Natural killer cell (primary cell): ENCODE results near the gene MMP2. TPM values are rescaled to one million over a fixed set of nuclear protein-coding genes. Genes with fewer than 3 reads are reported as not detected.

Experiments
- ATAC-seq, 3 donors: fragments of 150-1000 bp in 2 of 3; fragments of 200-7000 bp in 1 of 3; cut with Tn5 transposase; 1 replicate in 1 of 3; 2 replicates in 2 of 3; pipeline ENCODE4 v1.10.0; 2021; ENCODE audit warnings: mild to moderate bottlenecking in 2 of 3, moderate library complexity in 2 of 3
- DNase-seq, 2 donors: peaks; one replicate each; pipeline versions ENCODE4 v3.0.0 to v3.0.0-alpha.2; 2013 to 2021; ENCODE audit warnings: mixed read lengths in 1 of 2
- H3K27ac ChIP-seq: one replicate; pipeline ENCODE4 v1.5.1; 2013; ENCODE audit warnings: mild to moderate bottlenecking, low read length
- H3K27me3 ChIP-seq: one replicate; pipeline ENCODE4 v1.6.1; 2013; ENCODE audit warnings: low read length; ENCODE audit not compliant: control insufficient read depth, insufficient read depth
- H3K36me3 ChIP-seq: one replicate; pipeline ENCODE4 v1.6.1; 2013; ENCODE audit warnings: low read length; ENCODE audit not compliant: control insufficient read depth, insufficient read depth
- H3K4me1 ChIP-seq: one replicate; pipeline ENCODE4 v1.6.1; 2013; ENCODE audit warnings: low read length; ENCODE audit not compliant: control insufficient read depth, insufficient read depth
- H3K4me3 ChIP-seq: one replicate; pipeline ENCODE4 v1.5.1; 2013; ENCODE audit warnings: low read length
- H3K9me3 ChIP-seq: one replicate; pipeline ENCODE4 v1.6.1; 2013; ENCODE audit warnings: low read length; ENCODE audit not compliant: control insufficient read depth, insufficient read depth
- H3K27ac Mint-ChIP-seq, 2 donors: one replicate each; pipeline ENCODE4 v1.8.0; 2022; ENCODE audit warnings: mild to moderate bottlenecking in 2 of 2, mixed read lengths in 2 of 2, moderate library complexity in 1 of 2
- H3K27me3 Mint-ChIP-seq, 2 donors: one replicate each; pipeline ENCODE4 v1.8.0; 2022; ENCODE audit warnings: low read depth in 2 of 2, mixed read lengths in 2 of 2
- H3K36me3 Mint-ChIP-seq: one replicate; pipeline ENCODE4 v1.8.0; 2022; ENCODE audit warnings: mixed read lengths
- H3K4me1 Mint-ChIP-seq, 2 donors: one replicate each; pipeline ENCODE4 v1.8.0; 2022; ENCODE audit warnings: mixed read lengths in 2 of 2
- H3K4me3 Mint-ChIP-seq: one replicate; pipeline ENCODE4 v1.8.0; 2022; ENCODE audit warnings: mild to moderate bottlenecking, moderate library complexity, mixed read lengths
- H3K9me3 Mint-ChIP-seq, 2 donors: one replicate each; pipeline ENCODE4 v1.8.0; 2022; ENCODE audit warnings: mixed read lengths in 2 of 2
- CTCF ChIP-seq: fragments of 200-600 bp; IDR thresholded peaks from one replicate; pipeline ENCODE4 v1.8.0; 2022; ENCODE audit warnings: antibody characterized with exemption
- WGBS: methylation state at CpG from one replicate; pipeline ENCODE4 v1.1.7; 2013; ENCODE audit warnings: missing lambda C conversion rate; ENCODE audit not compliant: insufficient coverage; 5-methylcytosine and 5-hydroxymethylcytosine counted together
- intact Hi-C: fragments of 100-400 bp; cut with micrococcal nuclease; formaldehyde crosslinking; loops from one replicate; pipeline ENCODE4 v1.14.2; 2022
- total RNA-seq, 4 donors: library from RNA; stranded (reverse); fragments of 120-200 nt in 1 of 4; gene quantifications; one replicate each; pipeline versions ENCODE4 v1.2.3 to v1.2.4, GENCODE V29; 2013 to 2022

The MMP2 gene
- total RNA-seq = not detected
- total RNA-seq (2013) = not detected

GRCh38 chr16:55478827-55479429 lies at the start of gene MMP2:
MMP2 (plus strand) TSS chr16:55479198; CDS start chr16:55479480, 282 bp downstream.
- DNase-seq = no peak
- intact Hi-C loops = no loop called here
- Histone ChIP-seq H3K27me3 (no peaks in the 10 kb centered on the region), H3K27ac (no peak within 1 kb of the TSS), H3K4me1 (no peaks in the 10 kb centered on the region), H3K36me3 (no peaks in the 10 kb centered on the region), H3K4me3 (no peak within 1 kb of the TSS), H3K9me3 (no peaks in the 10 kb centered on the region)
- no peak for TF ChIP-seq CTCF
- WGBS = 2% methylated on average over 46 of the region's 46 CpGs
- Mint-ChIP-seq H3K36me3 (no peaks in the 10 kb centered on the region), H3K4me1 (peaks cover 0 to 5% of the 10 kb centered on the region in 2 donors), H3K4me3 (no peak within 1 kb of the TSS), H3K9me3 (no peaks in the 10 kb centered on the region), H3K27me3 (peaks cover 28 to 36% of the 10 kb centered on the region in 2 donors), H3K27ac (no peak within 1 kb of the TSS)
- ATAC-seq = no peak

GRCh38 chr16:55433030-55433429 lies 46.0 kb upstream of the MMP2 start:
- Histone ChIP-seq H3K27ac (no peak overlapping the region), H3K4me1 (no peaks in the 10 kb centered on the region), H3K27me3 (no peaks in the 10 kb centered on the region), H3K4me3 (no peak overlapping the region), H3K9me3 (no peaks in the 10 kb centered on the region), H3K36me3 (no peaks in the 10 kb centered on the region)
- Mint-ChIP-seq H3K4me1 (no peaks in the 10 kb centered on the region), H3K9me3 (no peaks in the 10 kb centered on the region), H3K4me3 (no peak overlapping the region), H3K27ac (no peak overlapping the region), H3K36me3 (no peaks in the 10 kb centered on the region), H3K27me3 (peaks cover 7% of the 10 kb centered on the region in 2 donors)
- intact Hi-C loops = no loop called here
- DNase-seq (no peak), ATAC-seq (no peak)
- 79% methylated on average over 5 of the region's 5 CpGs for WGBS
- TF ChIP-seq CTCF = no peak

GRCh38 chr16:55433535-55433934 lies 45.5 kb upstream of the MMP2 start:
- no peak for DNase-seq
- H3K36me3 ChIP-seq = no peaks in the 10 kb centered on the region
- H3K27ac Mint-ChIP-seq = no peak overlapping the region
- H3K27me3 Mint-ChIP-seq = peaks cover 7% of the 10 kb centered on the region in 2 donors
- H3K9me3 Mint-ChIP-seq = no peaks in the 10 kb centered on the region
- no peak for ATAC-seq
- no peaks in the 10 kb centered on the region for H3K27me3 ChIP-seq
- no peaks in the 10 kb centered on the region for H3K9me3 ChIP-seq
- no peaks in the 10 kb centered on the region for H3K36me3 Mint-ChIP-seq
- no peak overlapping the region for H3K27ac ChIP-seq
- no peak for TF ChIP-seq CTCF
- intact Hi-C loops = no loop called here
- H3K4me1 Mint-ChIP-seq = no peaks in the 10 kb centered on the region
- no peak overlapping the region for H3K4me3 Mint-ChIP-seq
- WGBS = 91% methylated on average over 4 of the region's 5 CpGs
- H3K4me3 ChIP-seq = no peak overlapping the region
- H3K4me1 ChIP-seq = no peaks in the 10 kb centered on the region

GRCh38 chr16:55434000-55434399 lies 45.0 kb upstream of the MMP2 start:
- Histone ChIP-seq H3K4me1 (no peaks in the 10 kb centered on the region), H3K27me3 (no peaks in the 10 kb centered on the region), H3K36me3 (no peaks in the 10 kb centered on the region), H3K27ac (no peak overlapping the region), H3K4me3 (no peak overlapping the region), H3K9me3 (no peaks in the 10 kb centered on the region)
- intact Hi-C loops = no loop called here
- DNase-seq (no peak), ATAC-seq (no peak)
- Mint-ChIP-seq H3K27ac (no peak overlapping the region), H3K9me3 (no peaks in the 10 kb centered on the region), H3K4me3 (no peak overlapping the region), H3K27me3 (peaks cover 7% of the 10 kb centered on the region in 2 donors), H3K4me1 (no peaks in the 10 kb centered on the region), H3K36me3 (no peaks in the 10 kb centered on the region)
- no peak for TF ChIP-seq CTCF
- 40% methylated on average over 4 of the region's 4 CpGs for WGBS
